HepG2 (cell line): ENCODE measurements around the gene BIRC5. TPM values are rescaled to one million over a fixed set of nuclear protein-coding genes. Genes with fewer than 3 reads are reported as not detected.

Experiments
- CCDC6 ChIP-seq: sonication (generic); formaldehyde crosslinking; IDR thresholded peaks from 2 replicates; pipeline ENCODE4 v1.8.1; 2022; ENCODE audit warnings: mild to moderate bottlenecking, missing genetic modification reagents, moderate library complexity
- CTCF ChIP-seq: sonication (generic); formaldehyde crosslinking; IDR thresholded peaks from 2 replicates; pipeline ENCODE4 v1.5.0; 2020; ENCODE audit warnings: mild to moderate bottlenecking, missing genetic modification reagents, moderate library complexity
- DZIP1 ChIP-seq: sonication (generic); formaldehyde crosslinking; IDR thresholded peaks from 2 replicates; pipeline ENCODE4 v1.5.0; 2020; ENCODE audit warnings: mild to moderate bottlenecking, missing genetic modification reagents
- HIVEP1 ChIP-seq: sonication (generic); formaldehyde crosslinking; IDR thresholded peaks from 2 replicates; pipeline ENCODE4 v1.4.0; 2020; ENCODE audit warnings: mild to moderate bottlenecking, missing genetic modification reagents
- LBX2 ChIP-seq: sonication (generic); formaldehyde crosslinking; IDR thresholded peaks from 2 replicates; pipeline ENCODE4 v1.5.0; 2020; ENCODE audit warnings: missing genetic modification reagents, mild to moderate bottlenecking, borderline replicate concordance
- MYC ChIP-seq: sonication (generic); formaldehyde crosslinking; IDR thresholded peaks from 2 replicates; pipeline ENCODE4 v1.9.0; 2021; ENCODE audit warnings: missing genetic modification reagents, borderline replicate concordance
- NFE2L2 ChIP-seq: fragments of 150-350 bp; IDR thresholded peaks from 2 replicates; pipeline ENCODE4 v1.6.1; 2014; ENCODE audit warnings: low read length
- NFYC ChIP-seq: IDR thresholded peaks from 2 replicates; pipeline ENCODE4 v1.6.1; 2016; ENCODE audit warnings: missing genetic modification reagents, missing compliant biosample characterization
- NONO ChIP-seq, 2 experiments: fragments of 450-650 bp in 1 of 2; sonication (generic) in 1 of 2; formaldehyde crosslinking in 1 of 2; IDR thresholded peaks in 1 of 2; conservative IDR thresholded peaks in 1 of 2; 2 replicates each; pipeline versions ENCODE4 v1.6.1 to v1.8.0; 2017 to 2022; ENCODE audit warnings: mild to moderate bottlenecking in 1 of 2, missing genetic modification reagents in 1 of 2, moderate library complexity in 1 of 2
- SRSF1 ChIP-seq: fragments of 200-400 bp; formaldehyde crosslinking; optimal IDR thresholded peaks from 2 replicates; pipeline ENCODE3; 2017; ENCODE audit warnings: mild to moderate bottlenecking, low read depth, low read length, moderate library complexity
- ZBTB4 ChIP-seq: sonication (generic); formaldehyde crosslinking; IDR thresholded peaks from 2 replicates; pipeline ENCODE4 v1.4.0; 2020; ENCODE audit warnings: missing genetic modification reagents, mild to moderate bottlenecking, borderline replicate concordance
- ZBTB44 ChIP-seq: sonication (generic); formaldehyde crosslinking; IDR thresholded peaks from 2 replicates; pipeline ENCODE4 v1.4.0; 2020; ENCODE audit warnings: missing genetic modification reagents
- ZNF10 ChIP-seq: sonication (generic); formaldehyde crosslinking; IDR thresholded peaks from 2 replicates; pipeline ENCODE4 v1.4.0; 2020; ENCODE audit warnings: mild to moderate bottlenecking, low read depth, missing genetic modification reagents, borderline replicate concordance
- ZNF616 ChIP-seq: sonication (generic); formaldehyde crosslinking; IDR thresholded peaks from 2 replicates; pipeline ENCODE4 v1.5.0; 2020; ENCODE audit warnings: low read depth, mild to moderate bottlenecking, missing genetic modification reagents
- ZNF746 ChIP-seq: sonication (generic); formaldehyde crosslinking; IDR thresholded peaks from 2 replicates; pipeline ENCODE4 v1.8.0; 2022; ENCODE audit warnings: mild to moderate bottlenecking, missing genetic modification reagents
- ZNF784 ChIP-seq: sonication (generic); formaldehyde crosslinking; IDR thresholded peaks from 2 replicates; pipeline ENCODE4 v1.5.1; 2020; ENCODE audit warnings: missing genetic modification reagents, mild to moderate bottlenecking, borderline replicate concordance
- polyA plus RNA-seq, 8 experiments: library from polyadenylated mRNA; depleted of rRNA in 3 of 8; stranded (reverse) in 7 of 8; unstranded in 1 of 8; fragments of >200 nt; fragmentation: Illumina TruSeq in 4 of 8; extraction: Trizol in 4 of 8; gene quantifications; 2 replicates each; pipeline versions ENCODE4 v1.2.1 to v1.2.3, GENCODE V29; 2011 to 2016; ENCODE audit warnings: low read depth in 4 of 8, missing spikeins in 1 of 8, mixed read lengths in 1 of 8; ENCODE audit not compliant: insufficient read depth in 1 of 8
- total RNA-seq, 5 experiments: library from RNA; depleted of rRNA; stranded (reverse); fragments of >200 nt; fragmentation: Illumina TruSeq; extraction: Trizol; gene quantifications; 2 replicates each; pipeline ENCODE4 v1.2.3, GENCODE V29; 2016; ENCODE audit warnings: low read depth in 1 of 5

Gene BIRC5
- total and polyA plus RNA-seq, 2 of the 13 experiments (the other 11 are each of a cell fraction or from before 2014, with no cell fraction given), result 30.3 to 135 TPM

GRCh38 chr17:78253946-78254672 is 40.1 kb downstream of the BIRC5 start (continued):
- TF ChIP-seq DZIP1 (CRISPR knock-in tag) (peak; percentile 90; the same call in 1 of the 2 replicates), NFE2L2 (no peak), ZBTB44 (CRISPR knock-in tag) (peak; percentile 69; the same call in 1 of the 2 replicates), ZNF616 (CRISPR knock-in tag) (peak; percentile 56), SRSF1 (peak; percentile 41), ZBTB4 (CRISPR knock-in tag) (peak; percentile 57; the same call in 1 of the 2 replicates), CTCF (peak; percentile 26), HIVEP1 (CRISPR knock-in tag) (peak; percentile 83; the same call in 1 of the 2 replicates), NONO (IDR thresholded peaks at IDR 0.05) (no peak), NONO (CRISPR knock-in tag; conservative IDR thresholded peaks at IDR 0.05) (peak; percentile 91), ZNF10 (CRISPR knock-in tag) (no peak), MYC (CRISPR knock-in tag) (peak; percentile 92), ZNF784 (CRISPR knock-in tag) (peak; percentile 87; the same call in 1 of the 2 replicates), CCDC6 (CRISPR knock-in tag) (0 out of 2 replicates have a peak, but pooled peaks have one; percentile 42), NFYC (CRISPR knock-in tag) (0 out of 2 replicates have a peak, but pooled peaks have one; percentile 29), ZNF746 (CRISPR knock-in tag) (0 out of 2 replicates have a peak, but pooled peaks have one; percentile 85), LBX2 (CRISPR knock-in tag) (0 out of 2 replicates have a peak, but pooled peaks have one; percentile 77)
